NCI-H446 (cell line): ENCODE measurements around the gene PNLIP.

Experiments used
- DNase-seq, 2 experiments: peaks; one replicate each; lab custom pipeline; 2025; lab: John Stamatoyannopoulos, UW

PNLIP gene

GRCh38 chr10:116615199-116615776 lies 69.6 kb downstream of the PNLIP start:
- no peak for DNase-seq
